Peyer's patch (tissue), 4 donors: ENCODE results near the gene SMYD1.

Source experiments
- POLR2A ChIP-seq, 2 donors: fragments of 450-650 bp; IDR thresholded peaks; one replicate each; pipeline ENCODE4 v1.5.1; 2017; ENCODE audit warnings: antibody characterized with exemption in 2 of 2, mild to moderate bottlenecking in 2 of 2, moderate library complexity in 2 of 2
- TF ChIP-seq, protein P1 (sequence below), 6 experiments: fragments of 450-650 bp in 4 of 6; fragments of 200-600 bp in 2 of 6; sonication (generic) in 1 of 6; IDR thresholded peaks; one replicate each; pipeline ENCODE4 v1.5.1; 2017 to 2019; ENCODE audit warnings: antibody characterized with exemption in 6 of 6, mild to moderate bottlenecking in 3 of 6, moderate library complexity in 1 of 6

DNA sequence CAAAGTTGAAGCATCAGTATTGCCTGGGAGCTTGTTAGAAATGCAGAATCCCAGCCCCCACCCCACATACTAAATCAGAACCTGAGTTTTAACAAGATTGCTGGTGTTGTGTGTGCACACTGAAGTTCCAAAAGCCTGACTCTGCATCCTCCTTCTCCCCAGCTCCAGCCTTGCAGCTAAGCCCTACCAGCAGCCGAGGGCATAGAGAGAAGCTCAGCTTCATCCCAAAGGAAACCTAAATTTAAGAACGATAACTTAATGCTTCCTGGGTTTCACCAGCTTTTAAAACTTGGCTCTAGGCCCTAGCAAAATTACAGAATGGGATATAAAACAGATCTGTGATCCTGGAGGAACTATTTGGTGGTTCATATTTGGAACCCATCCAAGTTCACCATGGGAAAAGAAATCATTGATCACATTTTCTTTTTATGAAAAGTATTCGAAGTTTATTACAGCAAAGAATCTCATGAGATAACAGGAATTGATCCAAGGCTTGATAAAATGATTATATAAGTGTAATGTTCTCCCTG, 11.1 kb downstream of the SMYD1 start:
- TF ChIP-seq, protein P1, sequence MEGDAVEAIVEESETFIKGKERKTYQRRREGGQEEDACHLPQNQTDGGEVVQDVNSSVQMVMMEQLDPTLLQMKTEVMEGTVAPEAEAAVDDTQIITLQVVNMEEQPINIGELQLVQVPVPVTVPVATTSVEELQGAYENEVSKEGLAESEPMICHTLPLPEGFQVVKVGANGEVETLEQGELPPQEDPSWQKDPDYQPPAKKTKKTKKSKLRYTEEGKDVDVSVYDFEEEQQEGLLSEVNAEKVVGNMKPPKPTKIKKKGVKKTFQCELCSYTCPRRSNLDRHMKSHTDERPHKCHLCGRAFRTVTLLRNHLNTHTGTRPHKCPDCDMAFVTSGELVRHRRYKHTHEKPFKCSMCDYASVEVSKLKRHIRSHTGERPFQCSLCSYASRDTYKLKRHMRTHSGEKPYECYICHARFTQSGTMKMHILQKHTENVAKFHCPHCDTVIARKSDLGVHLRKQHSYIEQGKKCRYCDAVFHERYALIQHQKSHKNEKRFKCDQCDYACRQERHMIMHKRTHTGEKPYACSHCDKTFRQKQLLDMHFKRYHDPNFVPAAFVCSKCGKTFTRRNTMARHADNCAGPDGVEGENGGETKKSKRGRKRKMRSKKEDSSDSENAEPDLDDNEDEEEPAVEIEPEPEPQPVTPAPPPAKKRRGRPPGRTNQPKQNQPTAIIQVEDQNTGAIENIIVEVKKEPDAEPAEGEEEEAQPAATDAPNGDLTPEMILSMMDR (IDR thresholded peaks at IDR 0.05): no peak
- TF ChIP-seq POLR2A (IDR thresholded peaks at IDR 0.05): no peak
